ENCODE measurements around the gene ARMH3.

ARMH3 gene

GRCh38 chr10:101940916-101941315 lies 115.1 kb downstream of the ARMH3 start:
- no peak overlapping the region for H3K4me3 ChIP-seq (replicated peaks; ENCODE audit: low read depth, low read length)
- no peak for TF ChIP-seq CTCF (IDR thresholded peaks at IDR 0.05; ENCODE audit: low read length, missing control alignments)
- DNase-seq (ENCODE audit: low read depth), result peak; percentile 34

GRCh38 chr10:101939729-101940128 lies 116.2 kb downstream of the ARMH3 start:
- no peak overlapping the region for H3K4me3 ChIP-seq (replicated peaks; ENCODE audit: low read depth, low read length)
- no peak for TF ChIP-seq CTCF (IDR thresholded peaks at IDR 0.05; ENCODE audit: low read length, missing control alignments)
- DNase-seq (ENCODE audit: low read depth), result peak; percentile 10

- no peak for TF ChIP-seq CTCF (IDR thresholded peaks at IDR 0.05; ENCODE audit: low read length, missing control alignments)
- peak; percentile 93 for DNase-seq (ENCODE audit: low read depth)
- H3K4me3 ChIP-seq (replicated peaks; ENCODE audit: low read depth, low read length), result no peak overlapping the region
These were observed 116.8 kb downstream of the ARMH3 start for GRCh38 chr10:101939008-101939648.

GRCh38 chr10:101938305-101939007 lies 117.5 kb downstream of the ARMH3 start:
- H3K4me3 ChIP-seq (replicated peaks; ENCODE audit: low read depth, low read length), result no peak overlapping the region
- no peak for TF ChIP-seq CTCF (IDR thresholded peaks at IDR 0.05; ENCODE audit: low read length, missing control alignments)
- peak; percentile 88 for DNase-seq (ENCODE audit: low read depth)

- no peak for TF ChIP-seq CTCF (IDR thresholded peaks at IDR 0.05; ENCODE audit: low read length, missing control alignments)
- H3K4me3 ChIP-seq (replicated peaks; ENCODE audit: low read depth, low read length), result no peak overlapping the region
- DNase-seq (ENCODE audit: low read depth), result no peak
These were observed 120.5 kb downstream of the ARMH3 start for GRCh38 chr10:101935431-101935830.

- H3K4me3 ChIP-seq (replicated peaks; ENCODE audit: low read depth, low read length), result no peak overlapping the region
- no peak for TF ChIP-seq CTCF (IDR thresholded peaks at IDR 0.05; ENCODE audit: low read length, missing control alignments)
These were observed 121.2 kb downstream of the ARMH3 start for GRCh38 chr10:101934686-101935305.

More at GRCh38 chr10:101934686-101935305, 121.2 kb downstream of the ARMH3 start:
- no peak for DNase-seq (ENCODE audit: low read depth)
